Activated CD4-positive, alpha-beta memory T cell treated with anti-CD3 and anti-CD28 coated beads for 36 hours (primary cell): ENCODE data around the gene PRR5L. TPM values are rescaled to one million over a fixed set of nuclear protein-coding genes. Genes with fewer than 3 reads are reported as not detected.

Experiments
- CTCF ChIA-PET: fragments of 350-600 bp; sonication (Branson Sonifier 250); formaldehyde crosslinking; loops from one replicate; lab custom pipeline; 2021; ENCODE audit warnings: antibody characterized with exemption, inconsistent platforms; lab: Charles Lee
- POLR2A ChIA-PET: fragments of 350-600 bp; sonication (Branson Sonifier 250); formaldehyde crosslinking; loops from one replicate; lab custom pipeline; 2021; ENCODE audit warnings: antibody characterized with exemption; lab: Charles Lee
- DNase-seq: peaks from one replicate; pipeline ENCODE4 v3.0.0-alpha.2; 2020
- H3K27ac Mint-ChIP-seq: one replicate; pipeline ENCODE4 v1.8.0; 2021; ENCODE audit warnings: mixed read lengths
- H3K27me3 Mint-ChIP-seq: one replicate; pipeline ENCODE4 v1.8.0; 2021; ENCODE audit warnings: mixed read lengths
- H3K36me3 Mint-ChIP-seq: one replicate; pipeline ENCODE4 v1.8.0; 2021; ENCODE audit warnings: mixed read lengths
- H3K4me1 Mint-ChIP-seq: one replicate; pipeline ENCODE4 v1.8.0; 2021; ENCODE audit warnings: low read depth, mixed read lengths
- H3K4me3 Mint-ChIP-seq: one replicate; pipeline ENCODE4 v1.8.0; 2021; ENCODE audit warnings: mild to moderate bottlenecking, mixed read lengths
- H3K9me3 Mint-ChIP-seq: one replicate; pipeline ENCODE4 v1.8.0; 2021; ENCODE audit warnings: mixed read lengths
- intact Hi-C: fragments of 100-400 bp; cut with micrococcal nuclease; formaldehyde crosslinking; loops from one replicate; pipeline ENCODE4 v1.15.1; 2023
- total RNA-seq, 2 experiments: library from RNA; stranded (reverse); gene quantifications; one replicate each; pipeline ENCODE4 v1.2.3, GENCODE V29; 2021

Gene PRR5L
- total RNA-seq, 2 experiments from 2014 or later: 42.7 to 43.6 TPM

DNA sequence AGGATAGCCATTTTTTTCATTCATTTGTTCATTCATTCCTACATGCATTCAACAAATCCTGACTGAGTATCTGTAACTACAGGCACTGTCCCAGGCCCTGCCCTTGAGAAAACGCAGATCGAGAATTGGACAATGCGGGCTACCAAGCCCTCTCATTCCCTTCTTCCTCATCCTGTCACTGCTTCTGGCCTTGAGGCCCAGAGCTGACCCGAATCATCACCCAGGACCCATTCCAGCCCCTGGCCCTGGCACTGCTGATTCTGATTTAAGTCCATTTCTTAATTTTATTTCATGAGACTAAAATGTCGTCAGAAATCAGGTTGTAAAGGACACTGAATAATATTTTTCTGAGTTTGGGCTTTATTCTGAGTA is 31.1 kb upstream of the PRR5L start:
- DNase-seq: no peak
- intact Hi-C loops: loop anchor here (5.0 kb wide), 1 partner anchor 778 kb away; no protein-coding TSS in a partner anchor
- Mint-ChIP-seq H3K36me3 (no peaks in the 10 kb centered on the region), H3K27ac (no peak overlapping the region), H3K4me1 (no peaks in the 10 kb centered on the region), H3K27me3 (peaks cover 16% of the 10 kb centered on the region), H3K4me3 (no peak overlapping the region), H3K9me3 (no peaks in the 10 kb centered on the region)
- CTCF ChIA-PET: interaction anchor here (0.6 to 4.4 kb wide), 14 partner anchors 8 to 778 kb away, joined by 3 to 52 read pairs (median 8); partner anchors contain the start of gene FJX1
- POLR2A ChIA-PET: no interaction called here

DNA sequence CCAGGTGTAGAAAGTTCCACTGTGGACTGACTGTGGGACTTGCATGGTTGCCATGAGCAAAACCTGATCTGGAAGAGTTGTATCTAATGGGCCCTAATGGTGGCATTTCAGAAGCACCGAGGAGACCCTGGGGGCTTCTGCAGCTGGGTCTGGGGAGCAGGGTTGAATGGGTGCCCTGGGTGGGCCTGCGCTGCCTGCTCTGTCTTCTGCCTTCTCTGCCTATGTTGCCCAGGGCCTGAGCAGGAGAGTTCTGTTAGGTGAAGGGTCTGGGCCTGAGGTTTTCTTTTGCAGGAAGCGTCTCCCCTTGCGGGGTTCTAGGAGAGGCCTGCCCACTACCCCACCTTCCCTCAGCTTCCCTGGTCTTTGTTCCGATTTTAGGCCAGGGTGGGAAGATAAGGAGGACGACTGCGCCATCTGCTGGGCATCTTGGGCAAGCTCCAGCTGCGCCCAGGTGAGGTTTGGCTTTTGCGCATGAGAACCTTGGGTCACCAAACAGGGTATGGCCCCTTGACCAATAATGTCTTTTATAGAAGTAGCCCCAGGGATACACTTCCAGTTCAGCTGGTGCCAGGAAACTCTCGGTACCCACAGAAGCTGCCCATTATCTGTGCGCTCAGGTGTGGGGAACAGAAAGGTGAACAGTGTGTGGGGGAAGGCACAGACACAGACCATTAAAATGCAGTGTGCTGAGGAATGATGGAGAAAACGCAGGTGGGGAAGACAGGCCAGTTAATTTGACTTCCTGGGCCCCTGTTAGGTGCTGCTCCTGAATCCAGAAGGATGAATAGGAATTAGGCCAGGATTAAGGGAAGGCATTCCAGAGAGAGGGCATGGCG is 30.1 kb upstream of the PRR5L start:
- Mint-ChIP-seq H3K9me3 (no peaks in the 10 kb centered on the region), H3K27ac (no peak overlapping the region), H3K4me3 (no peak overlapping the region), H3K4me1 (no peaks in the 10 kb centered on the region), H3K36me3 (no peaks in the 10 kb centered on the region), H3K27me3 (peaks cover 11% of the 10 kb centered on the region)
- intact Hi-C loops: loop anchor here (1.0 to 5.0 kb wide), 2 partner anchors 650 to 779 kb away; no protein-coding TSS in a partner anchor
- ChIA-PET POLR2A (interaction anchor here (1.1 kb wide), 1 partner anchor 444 kb away, joined by 3 read pairs; no protein-coding TSS in a partner anchor), CTCF (interaction anchor here (0.6 to 4.4 kb wide), 25 partner anchors 8 to 779 kb away, joined by 3 to 52 read pairs (median 5); partner anchors contain the start of gene FJX1)
- DNase-seq: peak; percentile 72

DNA sequence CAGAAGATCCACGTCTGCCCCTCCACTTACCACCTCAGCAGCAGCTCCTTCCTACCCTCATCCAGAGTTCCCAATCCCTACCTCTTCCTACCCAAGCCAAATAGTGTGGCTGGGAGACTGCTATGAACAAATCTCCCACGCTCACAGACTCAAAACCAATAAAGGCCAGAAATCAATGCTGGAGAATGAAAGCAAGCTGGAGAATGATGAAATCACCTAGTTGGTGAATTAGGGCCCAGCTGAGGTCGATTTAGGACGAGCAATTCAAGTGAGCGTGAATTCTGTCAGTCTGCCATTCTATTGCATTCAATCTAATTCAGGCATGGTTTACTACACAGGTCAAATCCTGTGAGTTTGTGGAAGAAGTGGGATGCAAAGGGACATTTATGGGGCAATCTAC is 29.3 kb upstream of the PRR5L start:
- intact Hi-C loops: loop anchor here (1.0 to 5.0 kb wide), 2 partner anchors 650 to 779 kb away; no protein-coding TSS in a partner anchor
- Mint-ChIP-seq H3K36me3 (peaks cover 6% of the 10 kb centered on the region), H3K4me3 (no peak overlapping the region), H3K27ac (no peak overlapping the region), H3K4me1 (no peaks in the 10 kb centered on the region), H3K27me3 (peaks cover 6% of the 10 kb centered on the region), H3K9me3 (no peaks in the 10 kb centered on the region)
- ChIA-PET CTCF (interaction anchor here (0.8 to 4.4 kb wide), 18 partner anchors 8 to 779 kb away, joined by 3 to 52 read pairs (median 6); partner anchors contain the start of gene FJX1), POLR2A (no interaction called here)
- no peak for DNase-seq

DNA sequence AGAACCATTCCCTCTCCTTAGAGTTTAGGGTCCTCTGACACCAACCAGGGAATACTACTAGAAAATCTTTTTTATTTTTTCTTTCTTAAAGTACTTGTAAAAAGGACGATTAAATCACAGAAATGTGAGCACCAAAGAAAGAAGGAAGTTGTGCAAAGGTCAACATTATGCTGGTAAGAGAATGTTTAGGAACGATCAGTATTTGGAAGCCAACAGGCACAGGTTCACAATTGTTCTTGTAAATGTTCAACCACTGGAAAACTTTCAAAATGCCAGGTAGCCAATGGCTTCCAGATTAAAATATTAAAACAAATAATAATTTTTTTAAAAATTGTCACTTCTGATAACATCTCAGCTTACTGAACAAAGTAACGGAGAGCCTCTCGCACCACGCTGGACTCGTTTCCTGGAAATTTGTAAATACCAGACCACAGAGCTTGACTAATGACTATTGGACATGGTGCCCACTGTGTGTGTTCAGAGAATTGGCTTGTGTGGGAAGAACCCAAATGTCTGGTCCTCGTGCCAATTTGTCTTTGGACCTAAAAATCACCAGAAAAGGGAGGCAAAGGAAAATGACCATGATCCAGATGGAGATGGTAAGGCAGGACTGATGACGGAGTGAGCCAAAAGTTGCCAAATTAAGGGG is 27.6 kb upstream of the PRR5L start:
- intact Hi-C loops: loop anchor here (5.0 kb wide), 1 partner anchor 781 kb away; no protein-coding TSS in a partner anchor
- no peak for DNase-seq
- no peaks in the 10 kb centered on the region for H3K4me1 Mint-ChIP-seq
- H3K27me3 Mint-ChIP-seq: peaks cover 2% of the 10 kb centered on the region
- no peak overlapping the region for H3K27ac Mint-ChIP-seq
- ChIA-PET POLR2A (no interaction called here), CTCF (interaction anchor here (3.2 to 4.4 kb wide), 5 partner anchors 10 to 655 kb away, joined by 15 to 52 read pairs (median 24); partner anchors contain the start of gene FJX1)
- H3K36me3 Mint-ChIP-seq: peaks cover 18% of the 10 kb centered on the region
- H3K9me3 Mint-ChIP-seq: peaks cover 5% of the 10 kb centered on the region
- no peak overlapping the region for H3K4me3 Mint-ChIP-seq

- Mint-ChIP-seq H3K36me3 (peaks cover 31% of the 10 kb centered on the region), H3K27me3 (no peaks in the 10 kb centered on the region), H3K9me3 (peaks cover 5% of the 10 kb centered on the region), H3K27ac (no peak overlapping the region), H3K4me3 (no peak overlapping the region), H3K4me1 (no peaks in the 10 kb centered on the region)
- ChIA-PET POLR2A (no interaction called here), CTCF (interaction anchor here (0.5 to 1.1 kb wide), 3 partner anchors 14 to 655 kb away, joined by 3 to 4 read pairs (median 3); no protein-coding TSS in a partner anchor)
- intact Hi-C loops: no loop called here
- DNase-seq: no peak
These were observed 25.4 kb upstream of the PRR5L start for GRCh38 chr11:36270701-36271100.

- Mint-ChIP-seq H3K4me3 (no peak overlapping the region), H3K27ac (no peak overlapping the region), H3K27me3 (no peaks in the 10 kb centered on the region), H3K4me1 (no peaks in the 10 kb centered on the region), H3K36me3 (peaks cover 33% of the 10 kb centered on the region), H3K9me3 (peaks cover 5% of the 10 kb centered on the region)
- CTCF ChIA-PET: interaction anchor here (1.3 kb wide), 1 partner anchor 229 kb away, joined by 4 read pairs; no protein-coding TSS in a partner anchor
- intact Hi-C loops: no loop called here
- DNase-seq: no peak
- POLR2A ChIA-PET: no interaction called here
These were observed 24.2 kb upstream of the PRR5L start for GRCh38 chr11:36271794-36272407.

GRCh38 chr11:36273110-36273509 is 23.0 kb upstream of the PRR5L start:
- POLR2A ChIA-PET: interaction anchor here (1.1 kb wide), 1 partner anchor 15 kb away, joined by 3 read pairs; no protein-coding TSS in a partner anchor
- intact Hi-C loops: no loop called here

DNA sequence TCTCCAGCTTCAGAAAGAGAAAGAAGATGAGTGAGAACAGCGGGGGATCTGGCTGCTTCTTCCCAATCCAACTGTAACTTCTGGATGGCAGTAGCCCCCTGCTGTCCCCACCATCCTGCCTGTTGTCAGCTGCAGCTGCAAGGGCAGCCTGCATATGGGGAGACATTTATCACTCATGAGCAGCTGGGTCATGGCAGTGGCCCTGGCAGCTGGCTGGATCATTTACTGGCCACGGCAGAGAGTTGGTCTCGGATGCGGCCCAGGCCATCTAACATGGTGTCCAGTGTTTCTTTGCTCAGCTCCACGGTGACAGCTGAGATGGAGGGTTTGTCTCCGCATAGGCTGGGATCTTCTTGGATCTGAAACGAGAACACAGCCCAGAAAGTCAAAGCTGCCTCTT is 21.7 kb upstream of the PRR5L start:
- Mint-ChIP-seq H3K4me1 (no peaks in the 10 kb centered on the region), H3K9me3 (peaks cover 5% of the 10 kb centered on the region), H3K4me3 (no peak overlapping the region), H3K27me3 (no peaks in the 10 kb centered on the region), H3K27ac (no peak overlapping the region), H3K36me3 (peaks cover 37% of the 10 kb centered on the region)
- CTCF ChIA-PET: interaction anchor here (1.4 to 1.5 kb wide), 4 partner anchors 9 to 659 kb away, joined by 3 to 11 read pairs (median 6); no protein-coding TSS in a partner anchor
- no peak for DNase-seq
- intact Hi-C loops: no loop called here
- POLR2A ChIA-PET: interaction anchor here (1.0 kb wide), 1 partner anchor 37 kb away, joined by 3 read pairs; no protein-coding TSS in a partner anchor

More at GRCh38 chr11:36273110-36273509, 23.0 kb upstream of the PRR5L start:
- no peaks in the 10 kb centered on the region for H3K4me1 Mint-ChIP-seq
- H3K27me3 Mint-ChIP-seq: no peaks in the 10 kb centered on the region
- H3K27ac Mint-ChIP-seq: no peak overlapping the region
- no peak overlapping the region for H3K4me3 Mint-ChIP-seq
- peaks cover 5% of the 10 kb centered on the region for H3K9me3 Mint-ChIP-seq
- peaks cover 35% of the 10 kb centered on the region for H3K36me3 Mint-ChIP-seq
- CTCF ChIA-PET: interaction anchor here (1.0 to 1.5 kb wide), 3 partner anchors 14 to 230 kb away, joined by 4 to 7 read pairs (median 6); no protein-coding TSS in a partner anchor
- no peak for DNase-seq

DNA sequence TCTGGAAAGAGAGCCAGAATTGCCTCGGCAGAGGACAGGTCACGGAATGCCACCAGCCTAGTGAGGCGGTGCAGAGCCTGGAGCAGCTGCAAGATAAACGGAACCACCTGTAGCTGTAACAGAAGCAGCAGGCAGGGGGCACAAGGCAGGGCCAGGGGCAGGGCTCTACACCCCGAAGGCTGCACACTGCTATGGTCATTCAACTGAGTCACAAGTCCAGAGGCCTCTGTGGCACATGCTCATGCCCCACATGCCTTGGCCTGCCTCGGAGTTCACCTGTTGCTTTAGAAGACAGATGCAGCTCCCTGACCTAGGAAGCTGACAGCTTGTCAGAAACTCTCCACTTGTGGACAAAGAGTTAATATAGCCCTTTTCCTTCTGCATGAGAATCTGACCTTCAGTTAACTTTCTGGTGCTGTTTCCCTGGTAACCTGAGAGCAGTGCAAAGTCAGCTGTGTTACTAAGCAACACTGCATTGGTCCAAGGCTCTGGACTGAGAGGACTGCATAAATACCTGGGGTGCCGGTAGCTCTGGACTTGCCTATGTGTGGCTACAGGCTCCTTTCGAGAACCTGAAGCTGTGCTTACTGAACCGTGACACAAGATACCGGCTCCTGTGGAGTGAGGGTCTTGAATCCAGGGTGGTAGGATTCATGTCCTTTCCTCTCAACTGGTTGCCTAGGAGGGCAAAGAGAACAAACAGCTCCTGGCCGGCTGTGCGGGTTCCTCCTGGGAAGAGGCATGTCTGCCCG is 17.4 kb upstream of the PRR5L start:
- Mint-ChIP-seq H3K9me3 (peaks cover 5% of the 10 kb centered on the region), H3K36me3 (peaks cover 27% of the 10 kb centered on the region), H3K4me3 (no peak overlapping the region), H3K27me3 (no peaks in the 10 kb centered on the region), H3K4me1 (peaks cover 2% of the 10 kb centered on the region), H3K27ac (no peak overlapping the region)
- ChIA-PET POLR2A (no interaction called here), CTCF (interaction anchor here (1.1 to 4.5 kb wide), 3 partner anchors 12 to 214 kb away, joined by 3 to 27 read pairs (median 5); no protein-coding TSS in a partner anchor)
- intact Hi-C loops: no loop called here
- no peak for DNase-seq

GRCh38 chr11:36280531-36280930 is 15.6 kb upstream of the PRR5L start:
- Mint-ChIP-seq H3K27ac (no peak overlapping the region), H3K36me3 (peaks cover 18% of the 10 kb centered on the region), H3K27me3 (no peaks in the 10 kb centered on the region), H3K9me3 (peaks cover 5% of the 10 kb centered on the region), H3K4me1 (peaks cover 8% of the 10 kb centered on the region), H3K4me3 (no peak overlapping the region)
- ChIA-PET POLR2A (no interaction called here), CTCF (interaction anchor here (0.9 to 4.5 kb wide), 4 partner anchors 8 to 213 kb away, joined by 3 to 27 read pairs (median 6); no protein-coding TSS in a partner anchor)
- DNase-seq: no peak
- intact Hi-C loops: no loop called here
